Lung microvascular endothelial cell (primary cell): ENCODE measurements around the gene PARK7. TPM values are rescaled to one million over a fixed set of nuclear protein-coding genes. Genes with fewer than 3 reads are reported as not detected.
A peak's percentile ranks its signal among the peaks of the same experiment; 100 is the strongest.
"Not testable (repeated sequence)": the region's sequence is repeated elsewhere in the genome, so short reads cannot be mapped to it uniquely, and the experiment has no call there.

Experiments
- DNase-seq, 2 donors: peaks; one replicate each; pipeline versions ENCODE4 v3.0.0 to v3.0.0-alpha.2; 2010; ENCODE audit warnings: low read depth in 2 of 2
- total RNA-seq: library from RNA; depleted of rRNA; stranded (reverse); fragments of >200 nt; gene quantifications from 2 replicates; pipeline ENCODE4 v1.2.1, GENCODE V29; 2014

The PARK7 gene
- total RNA-seq, result 187 and 237 TPM in 2 replicates

DNA sequence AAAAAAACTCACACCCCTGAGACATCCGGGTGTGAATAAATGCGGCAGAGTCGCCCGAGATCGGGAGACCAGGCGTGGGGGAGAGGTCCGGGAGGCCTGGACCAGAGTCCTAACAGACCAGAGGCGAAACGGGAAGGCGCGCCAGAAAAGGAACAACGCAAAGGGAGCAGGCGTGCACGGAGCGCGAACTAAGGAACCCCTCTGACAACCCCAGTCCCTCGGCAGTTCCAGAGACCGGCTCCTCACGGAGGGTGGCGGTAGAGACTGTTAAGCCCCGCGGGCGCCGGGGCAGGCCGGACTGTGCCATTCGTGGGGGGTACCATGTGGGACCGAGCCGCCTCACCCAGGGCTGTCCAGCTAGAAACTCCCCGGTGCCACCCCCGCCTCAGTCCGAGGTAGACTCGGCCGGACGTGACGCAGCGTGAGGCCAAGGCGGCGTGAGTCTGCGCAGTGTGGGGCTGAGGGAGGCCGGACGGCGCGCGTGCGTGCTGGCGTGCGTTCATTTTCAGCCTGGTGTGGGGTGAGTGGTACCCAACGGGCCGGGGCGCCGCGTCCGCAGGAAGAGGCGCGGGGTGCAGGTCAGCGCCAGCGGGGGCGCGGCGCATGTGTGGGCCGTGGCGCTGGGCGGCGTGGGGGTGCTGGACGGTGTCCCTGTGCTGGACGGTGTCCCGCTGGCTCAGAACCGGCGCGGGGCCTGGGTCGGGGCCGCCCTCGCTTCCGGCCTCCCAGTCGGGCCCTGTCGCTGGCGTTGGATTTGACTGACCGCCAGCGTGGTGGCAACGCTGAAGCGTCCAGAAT is at the start of gene PARK7:
TSS of gene PARK7 (plus strand) at position 496 of the 798 bp plus-strand sequence. CDS start 1,075 bp downstream, outside the sequence.
- DNase-seq, result peak; percentile 100

GRCh38 chr1:7912145-7912544 is 49.4 kb upstream of the PARK7 start:
- DNase-seq, result no peak

GRCh38 chr1:7912743-7913557 is 48.6 kb upstream of the PARK7 start:
- no peak for DNase-seq

DNA sequence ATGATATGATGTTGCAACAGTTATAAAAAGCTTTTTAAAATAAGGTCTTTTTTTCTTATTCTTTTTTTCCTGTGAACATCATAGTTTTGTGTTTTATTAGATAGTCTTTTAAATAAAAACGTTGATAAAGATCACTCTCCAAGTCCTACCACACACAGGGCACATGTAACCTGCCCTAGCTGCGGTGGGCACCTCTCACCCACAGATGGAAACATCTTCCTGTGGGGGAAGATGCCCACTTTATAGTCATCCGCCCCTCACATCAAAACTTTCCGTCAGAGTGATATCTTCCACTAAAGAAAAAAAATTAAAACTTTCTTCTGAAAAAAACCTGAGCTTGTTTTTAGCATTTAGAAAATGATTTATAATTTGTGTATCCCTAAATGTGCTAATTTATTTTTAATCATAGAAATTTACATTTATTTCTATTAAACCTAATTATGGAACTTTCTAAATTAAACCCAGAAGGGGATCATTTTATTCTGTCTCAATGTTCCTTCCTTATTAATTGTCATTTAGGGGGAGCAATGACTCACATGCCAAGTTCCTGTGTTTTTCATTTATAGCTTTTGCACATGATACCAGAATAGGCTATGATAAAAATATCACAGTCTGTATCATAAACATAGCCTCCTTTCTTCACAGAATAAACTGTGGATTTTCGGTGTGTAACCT is 45.5 kb upstream of the PARK7 start:
- no peak for DNase-seq

- DNase-seq, result no peak
Observed at GRCh38 chr1:7916501-7916830, 45.0 kb upstream of the PARK7 start.

DNA sequence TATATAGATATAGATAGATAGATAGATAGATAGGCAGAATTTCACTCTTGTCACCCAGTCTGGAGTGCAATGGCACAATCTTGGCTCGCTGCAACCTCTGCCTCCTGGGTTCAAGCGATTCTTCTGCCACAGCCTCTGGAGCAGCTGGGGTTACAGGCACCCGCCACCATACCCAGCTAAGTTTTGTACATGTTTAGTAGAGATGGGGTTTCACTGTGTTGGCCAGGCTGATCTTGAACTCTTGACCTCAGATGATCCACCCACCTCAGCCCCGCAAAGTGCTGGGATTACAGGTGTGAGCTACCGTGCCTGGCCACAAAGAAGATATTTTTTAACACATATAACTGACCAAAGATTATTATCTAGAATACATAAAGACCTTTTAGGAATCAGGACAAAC is 43.5 kb upstream of the PARK7 start:
- not testable (repeated sequence) for DNase-seq

DNA sequence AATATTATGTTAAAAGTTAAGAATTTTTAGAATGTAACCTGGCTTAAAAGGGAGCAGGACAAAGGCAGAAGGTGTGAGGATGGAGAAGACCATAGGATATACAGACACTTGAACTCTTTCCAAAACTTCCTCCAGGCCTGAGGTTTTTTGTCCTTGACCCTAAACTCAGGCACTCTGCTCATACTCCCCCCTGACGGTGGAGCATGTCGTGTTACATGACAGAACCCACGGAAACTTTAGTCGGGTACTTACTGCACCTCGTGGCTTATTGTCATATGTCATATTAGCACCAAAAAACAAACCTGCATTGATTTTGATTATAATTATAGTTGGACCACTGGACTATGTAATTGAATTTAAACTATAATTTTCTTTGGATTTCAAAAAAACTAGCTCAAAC is 41.6 kb upstream of the PARK7 start:
- no peak for DNase-seq

DNA sequence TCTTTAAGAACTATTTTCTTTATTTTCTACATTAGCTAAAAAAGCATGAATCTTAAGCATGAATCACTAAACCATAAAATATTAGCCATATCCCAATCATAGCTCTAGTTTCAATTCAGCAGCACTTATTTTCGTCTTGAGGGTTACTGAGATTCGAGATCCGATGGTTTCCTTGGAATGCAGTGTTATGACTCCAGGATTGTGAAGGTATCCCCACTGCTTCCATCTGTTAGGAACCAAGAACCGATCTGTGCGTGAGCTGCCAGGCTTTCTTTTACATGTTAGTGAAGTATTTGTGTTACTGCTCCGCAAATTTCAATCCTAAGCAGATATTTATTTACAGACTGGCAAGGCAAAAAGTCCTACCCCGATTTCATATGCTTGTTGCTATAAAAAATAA is 39.7 kb upstream of the PARK7 start:
- DNase-seq, result no peak

GRCh38 chr1:7922301-7922700 is 39.2 kb upstream of the PARK7 start:
- DNase-seq, result no peak

DNA sequence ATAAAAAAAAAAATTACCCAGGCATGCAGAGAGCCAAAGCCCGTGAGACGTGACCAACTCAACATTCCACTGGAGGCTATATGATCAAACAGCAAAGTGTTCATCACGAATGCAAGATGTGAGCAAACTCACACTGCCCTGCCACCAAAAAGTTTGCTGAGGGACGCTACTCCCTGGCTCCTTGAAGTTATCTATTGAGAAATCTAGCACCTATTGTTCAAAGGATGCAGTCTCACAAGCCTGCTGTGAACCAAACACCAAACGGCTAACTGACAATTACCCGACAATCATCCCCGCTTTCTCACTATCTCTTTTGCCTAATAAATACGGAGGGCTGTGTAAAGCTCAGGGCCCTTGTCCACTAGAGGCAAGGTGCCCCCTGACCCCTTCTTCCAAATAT is 34.5 kb upstream of the PARK7 start:
- DNase-seq, result not testable (repeated sequence)

DNA sequence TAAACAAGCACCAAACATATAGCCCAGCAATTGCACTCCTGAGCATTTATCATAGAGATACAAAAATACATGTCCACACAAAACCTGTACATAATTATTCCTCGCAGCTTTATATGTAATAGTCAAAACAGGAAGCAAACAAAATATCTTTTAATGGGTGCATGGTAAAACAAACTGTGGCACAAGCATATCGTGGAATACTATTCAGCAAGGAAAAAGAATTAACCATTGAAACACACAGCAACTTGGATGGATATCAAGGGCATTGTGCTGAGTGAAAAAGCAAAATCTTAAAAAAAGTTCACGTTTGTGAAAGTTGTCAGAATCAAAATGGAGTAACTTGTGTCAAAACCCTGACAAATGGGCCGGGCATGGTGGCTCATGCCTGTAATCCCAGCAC is 33.3 kb upstream of the PARK7 start:
- DNase-seq, result no peak

- DNase-seq, result peak in 1 of 2 donors; percentile 79
Observed at GRCh38 chr1:7929637-7930036, 31.9 kb upstream of the PARK7 start.

GRCh38 chr1:7930645-7931445 is 30.7 kb upstream of the PARK7 start:
- DNase-seq, result no peak

GRCh38 chr1:7931446-7931812 is 30.1 kb upstream of the PARK7 start:
- DNase-seq, result no peak

GRCh38 chr1:7932524-7933138 is 28.9 kb upstream of the PARK7 start:
- DNase-seq, result no peak

GRCh38 chr1:7938070-7938469 is 23.4 kb upstream of the PARK7 start:
- DNase-seq, result no peak

DNA sequence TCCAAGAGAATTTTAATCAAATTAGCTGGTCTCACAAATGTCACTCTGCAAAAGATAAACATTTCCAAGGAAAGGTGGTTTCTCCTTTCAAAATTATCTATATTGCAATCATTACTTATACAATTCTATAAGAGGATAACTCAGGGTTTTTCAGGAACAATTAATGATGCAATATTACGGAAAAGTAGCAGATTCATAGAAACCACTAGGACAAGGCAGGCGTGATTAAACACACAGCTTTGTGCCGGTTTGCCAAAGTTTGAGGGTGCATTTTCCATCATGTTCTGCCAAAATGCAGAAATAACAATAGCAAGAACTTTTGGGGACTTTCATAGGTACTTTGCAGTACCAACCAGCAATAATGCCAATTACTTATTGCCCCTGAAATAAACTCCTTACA is 21.5 kb upstream of the PARK7 start:
- DNase-seq, result no peak

GRCh38 chr1:7940745-7941436 is 20.6 kb upstream of the PARK7 start, which contains the start of gene TNFRSF9:
TSS of gene TNFRSF9 (minus strand) at chr1:7940839. CDS start at chr1:7939994, 845 bp downstream.
- peak; percentile 21 to 67 for DNase-seq

GRCh38 chr1:7941437-7941793 is 20.1 kb upstream of the PARK7 start:
- no peak for DNase-seq

GRCh38 chr1:7942214-7942921 is 19.1 kb upstream of the PARK7 start:
- peak; percentile 47 to 54 for DNase-seq
